Liver (tissue), 9 donors: ENCODE data around the gene ANKRD6. TPM values are rescaled to one million over a fixed set of nuclear protein-coding genes. Genes with fewer than 3 reads are reported as not detected.

Source experiments
- DNase-seq: peaks from one replicate; pipeline ENCODE4 v3.0.0-alpha.2; 2017; ENCODE audit warnings: low spot score
- H3K27ac ChIP-seq, 2 donors: one replicate each; pipeline ENCODE4 v1.7.0; 2013; ENCODE audit warnings: inconsistent platforms in 2 of 2, low read length in 2 of 2, control low read depth in 1 of 2, low read depth in 1 of 2, mild to moderate bottlenecking in 1 of 2
- H3K27me3 ChIP-seq, 4 donors: one replicate each; pipeline versions ENCODE4 v1.6.1 to v1.7.0; 2013; ENCODE audit warnings: low read length in 3 of 4, inconsistent platforms in 1 of 4, mild to moderate bottlenecking in 1 of 4, moderate library complexity in 1 of 4; ENCODE audit not compliant: control insufficient read depth in 4 of 4, insufficient read depth in 4 of 4
- H3K36me3 ChIP-seq, 4 donors: one replicate each; pipeline versions ENCODE4 v1.6.1 to v1.7.0; 2013; ENCODE audit warnings: low read length in 3 of 4, mild to moderate bottlenecking in 3 of 4, low read depth in 1 of 4, moderate library complexity in 1 of 4; ENCODE audit not compliant: control insufficient read depth in 4 of 4, insufficient read depth in 3 of 4
- H3K4me1 ChIP-seq, 4 donors: one replicate each; pipeline versions ENCODE4 v1.6.1 to v1.7.0; 2013; ENCODE audit warnings: low read length in 3 of 4, mild to moderate bottlenecking in 3 of 4, moderate library complexity in 1 of 4; ENCODE audit not compliant: control insufficient read depth in 4 of 4, insufficient read depth in 4 of 4
- H3K4me3 ChIP-seq, 3 donors: one replicate each; pipeline versions ENCODE4 v1.6.1 to v1.7.0; 2013; ENCODE audit warnings: low read length in 3 of 3, control low read depth in 1 of 3, low read depth in 1 of 3, mild to moderate bottlenecking in 1 of 3
- H3K9ac ChIP-seq, 2 donors: one replicate each; pipeline ENCODE4 v1.7.0; 2013; ENCODE audit warnings: low read length in 2 of 2, mild to moderate bottlenecking in 2 of 2, moderate library complexity in 2 of 2, control low read depth in 1 of 2, low read depth in 1 of 2
- H3K9me3 ChIP-seq, 4 donors: one replicate each; pipeline versions ENCODE4 v1.6.1 to v1.7.0; 2013; ENCODE audit warnings: low read length in 3 of 4; ENCODE audit not compliant: control insufficient read depth in 4 of 4
- CTCF ChIP-seq: fragments of 150-350 bp; IDR thresholded peaks from 2 replicates; pipeline ENCODE4 v1.5.1; 2017; ENCODE audit warnings: improper control_type of control experiment, low read depth, low read length; ENCODE audit not compliant: missing input control
- EGR1 ChIP-seq, 2 donors: IDR thresholded peaks; 2 replicates each; pipeline ENCODE4 v1.6.1; 2016 to 2018; ENCODE audit warnings: antibody characterized with exemption in 2 of 2, low read depth in 2 of 2
- FOXA1 ChIP-seq: IDR thresholded peaks from 2 replicates; pipeline ENCODE4 v1.6.1; 2016; ENCODE audit warnings: antibody characterized with exemption
- FOXA2 ChIP-seq: IDR thresholded peaks from 2 replicates; pipeline ENCODE4 v1.6.1; 2016; ENCODE audit warnings: antibody characterized with exemption
- GABPA ChIP-seq, 2 donors: IDR thresholded peaks in 1 of 2; conservative IDR thresholded peaks in 1 of 2; 2 replicates each; pipeline ENCODE4 v1.6.1; 2016; ENCODE audit warnings: antibody characterized with exemption in 2 of 2, mild to moderate bottlenecking in 1 of 2, moderate library complexity in 1 of 2
- HNF4A ChIP-seq, 2 donors: conservative IDR thresholded peaks; 2 replicates each; pipeline ENCODE4 v1.6.1; 2016; ENCODE audit warnings: antibody characterized with exemption in 2 of 2, mild to moderate bottlenecking in 2 of 2
- HNF4G ChIP-seq: IDR thresholded peaks from 2 replicates; pipeline ENCODE4 v1.6.1; 2016; ENCODE audit warnings: antibody characterized with exemption
- JUND ChIP-seq, 2 donors: IDR thresholded peaks; 2 replicates each; pipeline ENCODE4 v1.6.1; 2016; ENCODE audit warnings: antibody characterized with exemption in 2 of 2
- MAX ChIP-seq: IDR thresholded peaks from 2 replicates; pipeline ENCODE4 v1.6.1; 2016; ENCODE audit warnings: antibody characterized with exemption
- NR2F2 ChIP-seq: IDR thresholded peaks from 2 replicates; pipeline ENCODE4 v1.6.1; 2016; ENCODE audit warnings: antibody characterized with exemption
- RAD21 ChIP-seq, 2 donors: IDR thresholded peaks; 2 replicates each; pipeline ENCODE4 v1.6.1; 2016; ENCODE audit warnings: antibody characterized with exemption in 2 of 2, mild to moderate bottlenecking in 2 of 2
- REST ChIP-seq: IDR thresholded peaks from 2 replicates; pipeline ENCODE4 v1.6.1; 2016; ENCODE audit warnings: antibody characterized with exemption, mild to moderate bottlenecking
- RXRA ChIP-seq, 2 donors: IDR thresholded peaks; 2 replicates each; pipeline ENCODE4 v1.6.1; 2017 to 2018; ENCODE audit warnings: antibody characterized with exemption in 2 of 2, mild to moderate bottlenecking in 1 of 2
- SP1 ChIP-seq: IDR thresholded peaks from 2 replicates; pipeline ENCODE4 v1.6.1; 2018; ENCODE audit warnings: antibody characterized with exemption, mild to moderate bottlenecking
- TAF1 ChIP-seq: conservative IDR thresholded peaks from 2 replicates; pipeline ENCODE4 v1.6.1; 2016; ENCODE audit warnings: antibody characterized with exemption, mild to moderate bottlenecking
- YY1 ChIP-seq: IDR thresholded peaks from 2 replicates; pipeline ENCODE4 v1.6.1; 2016; ENCODE audit warnings: antibody characterized with exemption, mild to moderate bottlenecking
- ZBTB33 ChIP-seq: IDR thresholded peaks from 2 replicates; pipeline ENCODE4 v1.6.1; 2016; ENCODE audit warnings: antibody characterized with exemption
- WGBS: extraction: QIAGEN DNeasy Blood & Tissue Kit; methylation state at CpG from one replicate; pipeline ENCODE4 v1.1.7; 2013; 5-methylcytosine and 5-hydroxymethylcytosine counted together
- polyA plus RNA-seq, 2 donors: library from polyadenylated mRNA; stranded (reverse) in 1 of 2; unstranded in 1 of 2; fragments of 200-250 nt in 1 of 2; fragments of >200 nt in 1 of 2; fragmentation: Nextera tagmentation in 1 of 2; extraction: Ambion mirVana in 1 of 2; gene quantifications; one replicate each; pipeline versions ENCODE4 v1.2.1 to v1.2.3, GENCODE V29; 2013 to 2015
- total RNA-seq, 2 donors: library from RNA; depleted of rRNA; stranded (reverse); fragments of >200 nt; gene quantifications; one replicate each; pipeline ENCODE4 v1.2.3, GENCODE V29; 2014
- donor health status: healthy.
- donor health status: healthy.
- donor health status: healthy.
- donor health status: healthy.
- donor health status: healthy.

ANKRD6 gene
- total and polyA plus RNA-seq, 4 donors, result 2.9 to 9.2 (median 3.8) TPM

GRCh38 chr6:89479897-89480296 is 46.9 kb downstream of the ANKRD6 start:
- H3K4me3 ChIP-seq, result no peak overlapping the region
- H3K9ac ChIP-seq, result no peak overlapping the region
- H3K27me3 ChIP-seq, result no peaks in the 10 kb centered on the region
- WGBS, result 90% methylated on average over 2 of the region's 2 CpGs
- peaks cover 0 to 8% (median 5%) of the 10 kb centered on the region in 4 donors for H3K4me1 ChIP-seq
- no peak overlapping the region for H3K27ac ChIP-seq
- DNase-seq, result no peak
- TF ChIP-seq EGR1 (IDR thresholded peaks at IDR 0.05; ENCODE audit: low read depth in 2 of 2) (no peak), GABPA (IDR thresholded peaks at IDR 0.05 in 1 of 2, conservative IDR thresholded peaks at IDR 0.05 in 1 of 2) (no peak), HNF4G (no peak), FOXA1 (no peak), REST (no peak), MAX (no peak), RXRA (IDR thresholded peaks at IDR 0.05) (no peak), CTCF (no peak)
- no peaks in the 10 kb centered on the region for H3K36me3 ChIP-seq
- H3K9me3 ChIP-seq, result no peaks in the 10 kb centered on the region

- TF ChIP-seq MAX (no peak), REST (no peak), FOXA1 (no peak), SP1 (no peak), YY1 (no peak), CTCF (no peak), NR2F2 (no peak), TAF1 (no peak), RXRA (IDR thresholded peaks at IDR 0.05) (no peak), JUND (IDR thresholded peaks at IDR 0.05) (no peak), HNF4A (conservative IDR thresholded peaks at IDR 0.05) (no peak), HNF4G (no peak), ZBTB33 (no peak), RAD21 (IDR thresholded peaks at IDR 0.05) (no peak), EGR1 (IDR thresholded peaks at IDR 0.05; ENCODE audit: low read depth in 2 of 2) (no peak), GABPA (IDR thresholded peaks at IDR 0.05 in 1 of 2, conservative IDR thresholded peaks at IDR 0.05 in 1 of 2) (no peak), FOXA2 (no peak)
- Histone ChIP-seq H3K4me1 (no peaks in the 10 kb centered on the region), H3K27ac (no peak overlapping the region), H3K9me3 (no peaks in the 10 kb centered on the region), H3K4me3 (no peak overlapping the region), H3K36me3 (no peaks in the 10 kb centered on the region), H3K9ac (no peak overlapping the region), H3K27me3 (no peaks in the 10 kb centered on the region)
- no peak for DNase-seq
- WGBS, result 94% methylated on average over 1 of the region's 1 CpG
These were observed 48.7 kb downstream of the ANKRD6 start for GRCh38 chr6:89481695-89482094.
